Vagina (tissue), 2 donors: ENCODE measurements around the gene FXYD6. TPM values are rescaled to one million over a fixed set of nuclear protein-coding genes. Genes with fewer than 3 reads are reported as not detected.

Source experiments
- DNase-seq, 2 donors: peaks; one replicate each; pipeline ENCODE4 v3.0.0-alpha.2; 2017; ENCODE audit errors: extremely low spot score in 2 of 2
- H3K27ac ChIP-seq: fragments of 200-600 bp; sonication (generic); one replicate; pipeline ENCODE4 v1.5.1; 2019
- H3K27me3 ChIP-seq: fragments of 200-600 bp; sonication (generic); one replicate; pipeline ENCODE4 v1.5.1; 2019
- H3K36me3 ChIP-seq, 2 donors: fragments of 200-600 bp; sonication (generic); one replicate each; pipeline ENCODE4 v1.5.1; 2017 to 2019
- H3K4me1 ChIP-seq: fragments of 200-600 bp; sonication (generic); one replicate; pipeline ENCODE4 v1.5.1; 2019
- H3K4me3 ChIP-seq, 2 donors: fragments of 200-600 bp; sonication (generic); 1 replicate in 1 of 2; 2 replicates in 1 of 2; pipeline ENCODE4 v1.5.1; 2016 to 2019
- H3K9me3 ChIP-seq: fragments of 200-600 bp; sonication (generic); one replicate; pipeline ENCODE4 v1.5.1; 2019
- CTCF ChIP-seq, 3 experiments: fragments of 450-650 bp in 2 of 3; fragments of 200-600 bp in 1 of 3; sonication (generic) in 1 of 3; IDR thresholded peaks; one replicate each; pipeline ENCODE4 v1.5.1; 2017 to 2019; ENCODE audit warnings: antibody characterized with exemption in 3 of 3, mild to moderate bottlenecking in 2 of 3, moderate library complexity in 2 of 3
- POLR2A ChIP-seq, 2 donors: fragments of 450-650 bp; IDR thresholded peaks; one replicate each; pipeline ENCODE4 v1.6.1; 2017; ENCODE audit warnings: antibody characterized with exemption in 2 of 2, mild to moderate bottlenecking in 2 of 2, moderate library complexity in 2 of 2
- POLR2AphosphoS5 ChIP-seq, 2 donors: sonication (generic); formaldehyde crosslinking; IDR thresholded peaks; one replicate each; pipeline ENCODE4 v1.9.0; 2017; ENCODE audit warnings: antibody characterized with exemption in 2 of 2, mild to moderate bottlenecking in 2 of 2, low read depth in 1 of 2; ENCODE audit not compliant: insufficient read depth in 1 of 2
- intact Hi-C: fragments of 100-400 bp; cut with DNase I; formaldehyde crosslinking; loops from one replicate; pipeline ENCODE4 v1.15.1; 2023
- total RNA-seq: library from RNA; depleted of rRNA; stranded (reverse); fragments of >200 nt; gene quantifications from one replicate; pipeline ENCODE4 v1.2.3, GENCODE V29; 2016

FXYD6 gene
- total RNA-seq, 1 donor from 2014 or later, result 75.4 TPM

DNA sequence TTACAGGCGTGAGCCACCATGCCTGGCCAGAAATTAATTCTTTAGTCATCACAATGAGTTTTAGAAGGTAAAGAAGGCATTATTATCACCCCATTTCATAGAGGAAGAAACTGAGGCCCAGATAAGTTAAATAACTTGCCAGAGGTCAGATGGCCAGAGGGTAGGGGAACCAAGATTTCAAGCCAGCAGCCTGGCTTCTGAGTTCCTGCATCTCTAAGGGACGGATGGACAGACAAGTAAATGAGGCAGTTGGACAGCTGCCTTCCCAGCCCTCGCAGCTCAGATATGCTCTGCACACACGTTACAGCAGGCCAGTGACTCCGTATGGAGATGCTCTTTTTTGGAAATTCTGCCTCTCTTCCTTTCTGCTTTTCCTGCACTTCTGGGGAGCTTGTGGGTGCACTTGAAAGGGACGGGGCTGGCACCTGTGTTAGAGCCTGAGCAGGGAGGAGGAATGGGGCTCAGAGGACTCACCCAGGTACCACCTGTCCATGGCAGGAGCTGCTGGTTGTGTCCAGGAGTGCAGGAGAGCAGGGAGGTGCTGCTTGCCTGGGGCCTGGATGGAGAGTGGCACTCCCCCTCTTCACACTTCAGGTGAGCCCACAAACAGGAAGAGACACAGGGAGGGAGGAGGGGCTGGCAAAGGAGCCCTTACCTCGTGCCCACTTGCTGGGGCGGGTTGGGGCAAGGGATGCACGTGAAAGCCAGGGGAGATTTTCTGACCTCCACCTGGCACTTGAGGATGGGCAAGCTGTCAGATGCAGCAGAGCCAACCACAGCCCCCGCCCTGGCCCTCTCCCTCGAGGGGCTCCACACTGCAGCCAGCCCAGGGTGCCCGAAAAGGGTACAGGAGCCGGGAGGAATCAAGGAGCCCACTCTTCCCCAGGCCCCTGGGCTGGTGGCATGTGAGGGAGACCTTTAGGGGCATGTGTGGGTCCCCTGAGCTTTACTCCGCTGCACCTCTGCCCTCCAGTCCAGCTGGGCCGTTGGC is 48.6 kb downstream of the FXYD6 start:
- Histone ChIP-seq H3K27ac (peak overlapping the region; percentile 60), H3K4me1 (peaks cover 59% of the 10 kb centered on the region)
- TF ChIP-seq POLR2A (IDR thresholded peaks at IDR 0.05), result no peak
- no peak for TF ChIP-seq CTCF (IDR thresholded peaks at IDR 0.05)
- TF ChIP-seq POLR2AphosphoS5 (IDR thresholded peaks at IDR 0.05; ENCODE audit: insufficient read depth in 1 of 2, low read depth in 1 of 2), result no peak

GRCh38 chr11:117826832-117827231 is 49.6 kb downstream of the FXYD6 start:
- TF ChIP-seq POLR2AphosphoS5 (IDR thresholded peaks at IDR 0.05; ENCODE audit: insufficient read depth in 1 of 2, low read depth in 1 of 2), result no peak
- TF ChIP-seq CTCF (IDR thresholded peaks at IDR 0.05), result no peak
- no peak for TF ChIP-seq POLR2A (IDR thresholded peaks at IDR 0.05)
- peaks cover 59% of the 10 kb centered on the region for H3K4me1 ChIP-seq
- no peaks in the 10 kb centered on the region for H3K27me3 ChIP-seq
- no peak for DNase-seq
- H3K4me3 ChIP-seq, result no peak overlapping the region
- H3K27ac ChIP-seq, result no peak overlapping the region
- intact Hi-C loops, result no loop called here
- H3K36me3 ChIP-seq, result no peaks in the 10 kb centered on the region
- no peaks in the 10 kb centered on the region for H3K9me3 ChIP-seq

More for the DNA sequence above, 48.6 kb downstream of the FXYD6 start:
- no peaks in the 10 kb centered on the region for H3K9me3 ChIP-seq
- no peaks in the 10 kb centered on the region for H3K27me3 ChIP-seq
- H3K4me3 ChIP-seq, result no peak overlapping the region
- DNase-seq, result no peak
- no peaks in the 10 kb centered on the region for H3K36me3 ChIP-seq
- intact Hi-C loops, result no loop called here

DNA sequence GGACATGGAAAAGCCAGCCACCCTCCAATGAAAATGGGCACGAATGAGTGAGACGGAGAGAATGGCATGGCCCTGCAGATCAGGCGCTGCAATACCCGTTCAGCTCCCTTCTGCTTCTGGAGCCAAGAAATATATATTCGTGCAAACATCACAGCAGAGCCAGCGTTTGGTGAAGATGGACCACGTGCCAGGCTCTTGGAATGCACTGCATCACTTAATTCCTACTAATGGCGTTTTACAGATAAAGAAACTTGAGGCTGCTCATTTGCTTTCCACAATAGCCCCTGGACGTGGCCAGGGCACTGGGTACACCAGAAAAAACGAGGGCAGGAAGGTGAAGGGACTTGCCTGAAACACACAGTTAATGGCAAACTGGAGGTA is 50.3 kb downstream of the FXYD6 start:
- intact Hi-C loops, result no loop called here
- DNase-seq, result no peak
- no peak overlapping the region for H3K27ac ChIP-seq

DNA sequence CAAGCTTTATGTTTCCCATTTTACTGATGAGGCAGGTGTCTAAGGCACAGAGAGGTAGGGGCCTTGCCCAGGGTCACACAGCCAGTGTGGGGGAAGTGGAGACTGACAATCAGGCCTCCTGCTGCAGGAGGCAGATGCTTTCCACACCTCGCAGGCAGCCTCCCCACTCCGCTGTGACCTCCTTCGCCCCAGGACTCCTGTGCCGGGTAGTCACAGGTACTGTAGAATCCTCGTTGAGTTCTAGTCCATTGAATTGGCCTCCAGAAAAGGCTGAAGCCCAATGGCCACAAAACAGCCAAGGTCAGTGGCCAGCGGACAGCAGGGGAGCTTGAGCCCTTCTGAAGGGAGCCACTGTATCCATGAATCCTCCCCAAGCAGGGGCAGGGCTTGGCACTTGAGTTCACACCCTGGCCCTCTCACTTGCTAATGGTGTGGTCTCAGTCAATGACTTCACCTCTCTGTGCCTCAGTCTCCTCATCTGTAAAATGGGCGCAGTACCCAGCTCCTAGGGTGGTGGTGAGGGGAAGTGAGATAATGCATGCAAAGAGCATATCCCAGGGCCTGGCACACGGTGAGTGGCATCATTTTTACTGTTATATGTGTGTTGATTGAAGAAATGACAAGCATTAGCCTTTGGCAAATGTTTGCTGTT is 50.8 kb downstream of the FXYD6 start:
- Histone ChIP-seq H3K4me1 (peaks cover 52% of the 10 kb centered on the region), H3K27me3 (no peaks in the 10 kb centered on the region), H3K36me3 (no peaks in the 10 kb centered on the region), H3K27ac (peak overlapping the region; percentile 82), H3K4me3 (no peak overlapping the region), H3K9me3 (no peaks in the 10 kb centered on the region)
- DNase-seq, result no peak
- no peak for TF ChIP-seq CTCF (IDR thresholded peaks at IDR 0.05)
- TF ChIP-seq POLR2A (IDR thresholded peaks at IDR 0.05), result no peak
- TF ChIP-seq POLR2AphosphoS5 (IDR thresholded peaks at IDR 0.05; ENCODE audit: insufficient read depth in 1 of 2, low read depth in 1 of 2), result no peak
- intact Hi-C loops, result no loop called here

More for the DNA sequence above, 50.3 kb downstream of the FXYD6 start:
- Histone ChIP-seq H3K27me3 (no peaks in the 10 kb centered on the region), H3K9me3 (no peaks in the 10 kb centered on the region), H3K36me3 (no peaks in the 10 kb centered on the region), H3K4me1 (peaks cover 57% of the 10 kb centered on the region), H3K4me3 (no peak overlapping the region)
- TF ChIP-seq POLR2AphosphoS5 (IDR thresholded peaks at IDR 0.05; ENCODE audit: insufficient read depth in 1 of 2, low read depth in 1 of 2), result no peak
- TF ChIP-seq CTCF (IDR thresholded peaks at IDR 0.05), result no peak
- no peak for TF ChIP-seq POLR2A (IDR thresholded peaks at IDR 0.05)
